Fibroblast of villous mesenchyme (primary cell): ENCODE results near the gene ASIC3. TPM values are rescaled to one million over a fixed set of nuclear protein-coding genes. Genes with fewer than 3 reads are reported as not detected.

ENCODE experiments used
- DNase-seq: peaks from one replicate; pipeline ENCODE4 v3.0.0-alpha.2; 2010; ENCODE audit warnings: low read depth
- H3K4me3 ChIP-seq: 2 replicates; pipeline ENCODE4 v1.5.1; 2011; ENCODE audit warnings: low read depth, mild to moderate bottlenecking, low read length
- CTCF ChIP-seq: IDR thresholded peaks from 2 replicates; pipeline ENCODE4 v1.5.1; 2012; ENCODE audit warnings: low read depth, mild to moderate bottlenecking, low read length; ENCODE audit not compliant: insufficient read depth
- total RNA-seq: library from RNA; depleted of rRNA; stranded (reverse); fragments of >200 nt; gene quantifications from 2 replicates; pipeline ENCODE4 v1.2.3, GENCODE V29; 2012

ASIC3 gene
- total RNA-seq, 1 donor, result under 0.01 TPM

- peak; percentile 64 for DNase-seq
- peak overlapping the region; percentile 41 for H3K4me3 ChIP-seq
- no peak for TF ChIP-seq CTCF
Observed at GRCh38 chr7:151013733-151014497, 34.4 kb upstream of the ASIC3 start.

- no peak overlapping the region for H3K4me3 ChIP-seq
- no peak for DNase-seq
- TF ChIP-seq CTCF, result no peak
Observed at GRCh38 chr7:151014950-151015349, 33.4 kb upstream of the ASIC3 start.

GRCh38 chr7:151015967-151016366 lies 32.4 kb upstream of the ASIC3 start:
- no peak for TF ChIP-seq CTCF
- H3K4me3 ChIP-seq, result no peak overlapping the region
- no peak for DNase-seq

- DNase-seq, result no peak
- no peak overlapping the region for H3K4me3 ChIP-seq
- no peak for TF ChIP-seq CTCF
Observed at GRCh38 chr7:151016505-151016904, 31.8 kb upstream of the ASIC3 start.

GRCh38 chr7:151016942-151017341 lies 31.4 kb upstream of the ASIC3 start:
- TF ChIP-seq CTCF, result no peak
- no peak for DNase-seq
- no peak overlapping the region for H3K4me3 ChIP-seq

GRCh38 chr7:151017370-151017952 lies 30.9 kb upstream of the ASIC3 start:
- peak overlapping the region; percentile 48 for H3K4me3 ChIP-seq
- no peak for TF ChIP-seq CTCF
- DNase-seq, result no peak

GRCh38 chr7:151017953-151018420 lies 30.3 kb upstream of the ASIC3 start:
- TF ChIP-seq CTCF, result peak; percentile 96
- peak overlapping the region; percentile 48 for H3K4me3 ChIP-seq
- peak; percentile 57 for DNase-seq
